ENCODE data around the gene FOXO6. TPM values are rescaled to one million over a fixed set of nuclear protein-coding genes. Genes with fewer than 3 reads are reported as not detected.

FOXO6 gene
- total and polyA plus RNA-seq, 7 donors, result 0.42 to 8.6 (median 0.88) TPM

DNA sequence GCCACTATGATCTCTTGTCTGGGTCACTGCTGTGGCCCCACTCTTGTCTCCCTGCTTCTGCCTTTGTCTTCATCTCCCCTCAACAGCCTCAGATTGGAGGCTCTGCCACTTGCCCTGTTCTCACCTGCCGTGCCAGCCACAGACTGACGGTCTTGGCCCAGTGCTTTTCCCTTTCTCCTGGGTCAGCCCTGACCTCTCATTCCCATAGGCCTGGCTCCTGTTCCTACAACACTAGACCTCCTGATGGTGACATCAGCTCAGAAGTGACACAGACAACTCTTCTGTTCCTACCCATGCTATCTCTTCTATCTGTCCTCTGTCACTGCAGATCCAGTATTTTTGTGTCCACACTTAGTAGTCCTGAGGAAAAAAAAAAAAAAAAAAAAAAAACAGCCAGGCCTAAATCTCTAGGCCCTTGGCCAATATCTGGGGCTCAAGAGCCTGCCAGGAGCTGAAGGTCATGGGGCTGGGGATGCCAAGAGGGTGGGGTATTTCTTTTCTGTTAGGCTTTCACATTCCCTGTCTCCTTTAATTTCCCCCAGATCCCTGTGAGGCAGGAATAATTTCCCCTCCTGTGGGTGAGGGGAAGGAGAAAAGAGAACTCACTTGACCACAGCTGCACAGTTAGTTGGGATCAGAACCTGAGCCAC is 42.0 kb upstream of the FOXO6 start:
- Histone ChIP-seq H3K27ac (peak overlapping the region; percentile 79), H3K4me3 (no peak overlapping the region)

DNA sequence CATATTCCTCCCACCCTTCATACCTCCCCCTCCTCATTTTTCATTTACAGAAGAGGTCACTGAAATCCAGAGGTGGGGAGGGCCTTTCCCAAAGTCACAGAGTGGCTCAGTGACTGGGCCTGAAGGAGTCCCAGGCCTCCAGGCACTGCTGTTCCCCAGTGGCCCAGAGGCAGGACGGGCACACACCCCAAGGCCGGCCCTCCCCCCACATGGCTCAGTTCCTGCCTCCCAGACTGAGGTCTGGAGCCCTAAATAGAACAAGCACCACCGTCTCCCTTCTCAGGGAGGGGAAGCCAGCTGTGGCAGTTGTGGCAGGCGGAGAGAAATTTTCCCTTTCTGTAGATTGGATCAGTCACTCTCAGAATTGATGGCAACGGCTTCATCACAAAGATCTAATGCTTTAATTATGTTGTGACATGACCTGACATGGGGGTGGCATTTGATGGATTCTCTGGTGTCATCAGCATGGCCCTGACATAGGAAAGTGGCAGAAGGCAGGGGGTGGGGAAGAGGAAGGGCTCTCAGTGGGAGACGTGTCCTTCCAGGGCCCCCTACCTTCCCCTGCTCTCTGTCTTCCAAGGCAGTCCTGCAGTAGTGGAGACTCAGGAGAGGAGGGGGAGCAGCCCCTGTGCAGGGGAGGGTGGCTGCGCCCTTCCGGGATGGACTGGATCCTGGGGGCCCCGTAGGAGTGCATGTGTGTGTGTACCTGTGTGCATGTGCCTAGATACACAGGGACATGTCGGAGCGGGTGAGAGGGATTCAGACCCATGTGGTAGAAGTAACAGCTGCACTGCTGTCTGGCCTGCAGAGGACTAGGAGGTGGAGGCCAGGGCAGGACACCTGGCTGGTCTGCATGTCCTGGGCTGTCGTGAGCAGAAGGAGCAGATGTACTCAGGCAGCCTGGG is 41.2 kb upstream of the FOXO6 start:
- ATAC-seq (peak; percentile 80 to 89 (median 87)), DNase-seq (peak; percentile 58 to 79)
- Histone ChIP-seq H3K4me1 (peaks cover 24% of the 10 kb centered on the region), H3K27me3 (ENCODE audit: insufficient read depth in 3 of 3, low read length in 2 of 3) (no peaks in the 10 kb centered on the region), H3K9me3 (no peaks in the 10 kb centered on the region), H3K27ac (peak overlapping the region; percentile 79), H3K36me3 (ENCODE audit: insufficient read depth in 1 of 2, low read depth in 1 of 2) (no peaks in the 10 kb centered on the region), H3K4me3 (no peak overlapping the region)
- intact Hi-C loops (cut with DNase I), result loop anchor here (5.0 kb wide), 2 partner anchors 53 to 112 kb away; no protein-coding TSS in a partner anchor
- WGBS, 3 donors, result 28 to 39% (median 33%) methylated on average over 12 of the region's 12 CpGs
- TF ChIP-seq, protein P1, sequence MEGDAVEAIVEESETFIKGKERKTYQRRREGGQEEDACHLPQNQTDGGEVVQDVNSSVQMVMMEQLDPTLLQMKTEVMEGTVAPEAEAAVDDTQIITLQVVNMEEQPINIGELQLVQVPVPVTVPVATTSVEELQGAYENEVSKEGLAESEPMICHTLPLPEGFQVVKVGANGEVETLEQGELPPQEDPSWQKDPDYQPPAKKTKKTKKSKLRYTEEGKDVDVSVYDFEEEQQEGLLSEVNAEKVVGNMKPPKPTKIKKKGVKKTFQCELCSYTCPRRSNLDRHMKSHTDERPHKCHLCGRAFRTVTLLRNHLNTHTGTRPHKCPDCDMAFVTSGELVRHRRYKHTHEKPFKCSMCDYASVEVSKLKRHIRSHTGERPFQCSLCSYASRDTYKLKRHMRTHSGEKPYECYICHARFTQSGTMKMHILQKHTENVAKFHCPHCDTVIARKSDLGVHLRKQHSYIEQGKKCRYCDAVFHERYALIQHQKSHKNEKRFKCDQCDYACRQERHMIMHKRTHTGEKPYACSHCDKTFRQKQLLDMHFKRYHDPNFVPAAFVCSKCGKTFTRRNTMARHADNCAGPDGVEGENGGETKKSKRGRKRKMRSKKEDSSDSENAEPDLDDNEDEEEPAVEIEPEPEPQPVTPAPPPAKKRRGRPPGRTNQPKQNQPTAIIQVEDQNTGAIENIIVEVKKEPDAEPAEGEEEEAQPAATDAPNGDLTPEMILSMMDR (IDR thresholded peaks at IDR 0.05), result no peak

More for the DNA sequence above, 42.0 kb upstream of the FOXO6 start:
- intact Hi-C loops (cut with DNase I), result no loop called here
- H3K4me1 ChIP-seq, result peaks cover 24% of the 10 kb centered on the region
- 46 to 77% (median 48%) methylated on average over 2 of the region's 2 CpGs for WGBS, 3 donors
- no peaks in the 10 kb centered on the region for H3K27me3 ChIP-seq (ENCODE audit: insufficient read depth in 3 of 3, low read length in 2 of 3)
- ATAC-seq, result peak; percentile 4 to 9 (median 4)
- no peaks in the 10 kb centered on the region for H3K9me3 ChIP-seq
- H3K36me3 ChIP-seq (ENCODE audit: insufficient read depth in 1 of 2, low read depth in 1 of 2), result no peaks in the 10 kb centered on the region
- TF ChIP-seq, protein P1 (IDR thresholded peaks at IDR 0.05), result no peak
- DNase-seq, result no peak

DNA sequence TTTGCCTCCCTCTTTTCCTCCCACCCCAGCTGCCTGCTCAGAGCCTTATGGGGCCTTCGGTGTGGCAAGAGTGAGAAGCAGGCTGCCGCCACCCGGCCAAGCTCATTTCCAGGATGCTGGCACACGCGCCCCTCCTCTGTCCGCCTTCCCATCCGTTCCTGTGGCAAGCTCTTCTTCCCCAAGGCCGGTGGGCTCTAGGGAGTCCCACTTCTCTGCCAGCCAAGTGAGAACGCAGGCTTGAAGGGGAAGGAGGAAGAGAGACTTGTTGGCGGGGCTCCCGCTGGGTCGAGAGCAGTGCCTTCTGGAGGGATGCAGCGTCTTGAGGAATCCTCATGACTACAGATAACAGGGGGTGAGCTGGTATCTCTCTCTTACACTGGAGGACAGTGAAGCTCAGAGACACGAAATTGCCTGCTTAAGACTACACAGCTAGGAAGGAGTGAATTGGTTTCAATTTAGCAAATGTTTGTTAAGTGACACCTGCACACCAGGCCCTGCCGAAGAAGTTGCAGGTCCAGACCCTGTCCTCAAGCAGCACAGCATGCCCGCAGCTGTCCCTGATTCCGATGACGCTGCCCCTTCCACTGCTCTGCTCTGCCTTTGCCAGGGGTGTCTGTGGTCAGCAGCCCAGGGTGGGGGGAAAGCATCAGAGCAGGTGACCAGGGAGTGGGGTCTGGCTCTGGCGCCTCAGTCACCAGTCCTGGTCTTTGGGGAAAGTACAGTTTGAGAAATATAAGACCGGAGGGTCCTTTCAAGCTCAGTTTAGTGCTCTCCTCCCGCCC is 40.1 kb upstream of the FOXO6 start:
- H3K9me3 ChIP-seq, result no peaks in the 10 kb centered on the region
- H3K27me3 ChIP-seq (ENCODE audit: insufficient read depth in 3 of 3, low read length in 2 of 3), result no peaks in the 10 kb centered on the region
- TF ChIP-seq, protein P1 (IDR thresholded peaks at IDR 0.05), result no peak
- intact Hi-C loops (cut with DNase I), result loop anchor here (5.0 kb wide), 2 partner anchors 54 to 111 kb away; no protein-coding TSS in a partner anchor
- peak overlapping the region; percentile 79 for H3K27ac ChIP-seq
- no peaks in the 10 kb centered on the region for H3K36me3 ChIP-seq (ENCODE audit: insufficient read depth in 1 of 2, low read depth in 1 of 2)
- ATAC-seq, result no peak
- no peak for DNase-seq
- 70 to 78% (median 76%) methylated on average over 20 to 21 of the region's 21 CpGs for WGBS, 3 donors
- H3K4me1 ChIP-seq, result peaks cover 24% of the 10 kb centered on the region
- H3K4me3 ChIP-seq, result no peak overlapping the region

DNA sequence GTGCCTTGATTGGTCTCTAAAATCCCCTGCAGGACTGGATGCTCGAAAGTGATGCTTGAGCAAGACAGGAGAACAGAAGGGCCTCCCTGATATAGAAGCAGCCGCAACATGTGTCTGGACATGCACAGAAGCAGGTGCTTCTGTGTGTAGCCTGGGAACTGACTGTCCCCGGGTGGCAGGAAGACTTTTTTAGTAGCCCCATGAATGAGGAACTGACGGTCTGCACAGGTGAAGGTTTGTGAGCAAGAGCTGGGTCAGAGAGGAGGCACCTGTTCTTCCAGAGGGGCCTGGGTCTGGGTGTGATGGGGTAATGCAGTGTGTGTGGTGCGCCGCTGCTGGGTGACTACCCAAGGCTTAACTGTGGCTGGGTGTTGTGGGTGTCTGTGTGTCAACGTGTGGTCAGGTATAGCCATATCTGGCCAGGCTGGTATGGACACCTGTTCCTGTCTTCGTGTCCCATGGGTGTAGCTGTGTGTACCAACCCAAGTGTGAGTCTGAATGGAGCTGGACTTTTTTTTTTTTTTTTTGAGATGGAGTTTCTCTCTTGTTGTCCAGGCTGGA is 39.1 kb upstream of the FOXO6 start:
- intact Hi-C loops (cut with DNase I), result loop anchor here (2.0 to 5.0 kb wide), 4 partner anchors 55 to 111 kb away; no protein-coding TSS in a partner anchor
- H3K36me3 ChIP-seq (ENCODE audit: insufficient read depth in 1 of 2, low read depth in 1 of 2), result no peaks in the 10 kb centered on the region
- WGBS, 3 donors, result 83 to 91% (median 90%) methylated on average over 8 of the region's 8 CpGs
- no peaks in the 10 kb centered on the region for H3K27me3 ChIP-seq (ENCODE audit: insufficient read depth in 3 of 3, low read length in 2 of 3)
- H3K27ac ChIP-seq, result no peak overlapping the region
- TF ChIP-seq, protein P1 (IDR thresholded peaks at IDR 0.05), result no peak
- DNase-seq (no peak), ATAC-seq (no peak)
- peaks cover 24% of the 10 kb centered on the region for H3K4me1 ChIP-seq
- H3K9me3 ChIP-seq, result no peaks in the 10 kb centered on the region
- no peak overlapping the region for H3K4me3 ChIP-seq
